Trophoblast cell (in vitro differentiated cells and primary cell): ENCODE data around the gene NUB1.

Experiments
- DNase-seq, 2 donors: peaks; one replicate each; pipeline ENCODE4 v3.0.0-alpha.2; 2016
- H2AFZ ChIP-seq: 2 replicates; pipeline ENCODE4 v1.6.1; 2013; ENCODE audit warnings: low read length, moderate library complexity, mild to moderate bottlenecking; ENCODE audit not compliant: insufficient read depth, poor library complexity
- H2AK5ac ChIP-seq: 2 replicates; pipeline ENCODE4 v1.6.1; 2013; ENCODE audit warnings: mild to moderate bottlenecking, low read length
- H2BK120ac ChIP-seq: 2 replicates; pipeline ENCODE4 v1.6.1; 2013; ENCODE audit warnings: low read length, mild to moderate bottlenecking, moderate library complexity; ENCODE audit not compliant: insufficient read depth, poor library complexity
- H2BK12ac ChIP-seq: 2 replicates; pipeline ENCODE4 v1.6.1; 2013; ENCODE audit warnings: mild to moderate bottlenecking, low read length, moderate library complexity
- H2BK5ac ChIP-seq: 2 replicates; pipeline ENCODE4 v1.6.1; 2013; ENCODE audit warnings: low read length, low read depth, moderate library complexity, mild to moderate bottlenecking; ENCODE audit not compliant: poor library complexity
- H3K14ac ChIP-seq: 2 replicates; pipeline ENCODE4 v1.6.1; 2013; ENCODE audit warnings: mild to moderate bottlenecking, low read length
- H3K18ac ChIP-seq: 2 replicates; pipeline ENCODE4 v1.6.1; 2013; ENCODE audit warnings: mild to moderate bottlenecking, low read length
- H3K23ac ChIP-seq: 2 replicates; pipeline ENCODE4 v1.6.1; 2013; ENCODE audit warnings: low read length
- H3K27ac ChIP-seq: 2 replicates; pipeline ENCODE4 v1.5.1; 2013; ENCODE audit warnings: low read depth, mild to moderate bottlenecking, inconsistent platforms, low read length, moderate library complexity
- H3K27me3 ChIP-seq: 2 replicates; pipeline ENCODE4 v1.6.1; 2013; ENCODE audit warnings: inconsistent platforms, mild to moderate bottlenecking, low read length, moderate library complexity; ENCODE audit not compliant: insufficient read depth
- H3K36me3 ChIP-seq, 2 experiments: 1 replicate in 1 of 2; 2 replicates in 1 of 2; pipeline ENCODE4 v1.6.1; 2013; ENCODE audit warnings: low read length in 2 of 2, mild to moderate bottlenecking in 2 of 2, moderate library complexity in 1 of 2; ENCODE audit not compliant: insufficient read depth in 2 of 2, control insufficient read depth in 1 of 2
- H3K4ac ChIP-seq: 2 replicates; pipeline ENCODE4 v1.6.1; 2013; ENCODE audit warnings: low read depth, mild to moderate bottlenecking, low read length, moderate library complexity
- H3K4me1 ChIP-seq, 2 experiments: 1 replicate in 1 of 2; 2 replicates in 1 of 2; pipeline ENCODE4 v1.6.1; 2013; ENCODE audit warnings: low read length in 2 of 2, mild to moderate bottlenecking in 2 of 2, moderate library complexity in 1 of 2; ENCODE audit not compliant: insufficient read depth in 2 of 2, control insufficient read depth in 1 of 2
- H3K4me2 ChIP-seq: 2 replicates; pipeline ENCODE4 v1.6.1; 2013; ENCODE audit warnings: inconsistent platforms, mild to moderate bottlenecking, low read length, moderate library complexity
- H3K4me3 ChIP-seq: 2 replicates; pipeline ENCODE4 v1.5.1; 2013; ENCODE audit warnings: mild to moderate bottlenecking, low read depth, low read length, inconsistent platforms
- H3K79me1 ChIP-seq: one replicate; pipeline ENCODE4 v1.6.1; 2013; ENCODE audit warnings: low read length
- H3K79me2 ChIP-seq: 2 replicates; pipeline ENCODE4 v1.6.1; 2013; ENCODE audit warnings: low read length, mild to moderate bottlenecking; ENCODE audit not compliant: control insufficient read depth, insufficient read depth, poor library complexity
- H3K9ac ChIP-seq: 2 replicates; pipeline ENCODE4 v1.6.1; 2013; ENCODE audit warnings: mild to moderate bottlenecking, low read length
- H3K9me3 ChIP-seq: 2 replicates; pipeline ENCODE4 v1.6.1; 2013; ENCODE audit warnings: low read depth, mild to moderate bottlenecking, control low read depth, inconsistent platforms, low read length; ENCODE audit not compliant: insufficient read depth
- H4K12ac ChIP-seq: 2 replicates; pipeline ENCODE4 v1.6.1; 2013; ENCODE audit warnings: low read depth, mild to moderate bottlenecking, low read length, moderate library complexity
- H4K8ac ChIP-seq: 2 replicates; pipeline ENCODE4 v1.6.1; 2013; ENCODE audit warnings: low read depth, mild to moderate bottlenecking, low read length, moderate library complexity
- H4K91ac ChIP-seq: one replicate; pipeline ENCODE4 v1.6.1; 2013; ENCODE audit warnings: low read depth, mild to moderate bottlenecking, low read length, moderate library complexity
- WGBS: extraction: QIAGEN DNeasy Blood & Tissue Kit; methylation state at CpG from one replicate; pipeline ENCODE4 v1.1.7; 2013; ENCODE audit warnings: missing lambda C conversion rate; ENCODE audit not compliant: insufficient read length, insufficient coverage; ENCODE audit errors: extremely low coverage; 5-methylcytosine and 5-hydroxymethylcytosine counted together

NUB1 gene

GRCh38 chr7:151392426-151392825 is 50.8 kb downstream of the NUB1 start:
- no peak overlapping the region for H2BK120ac ChIP-seq
- H4K91ac ChIP-seq: no peak overlapping the region
- no peak overlapping the region for H3K14ac ChIP-seq
- no peak overlapping the region for H3K4ac ChIP-seq
- no peak overlapping the region for H2AK5ac ChIP-seq
- H4K8ac ChIP-seq: no peak overlapping the region
- no peak overlapping the region for H3K23ac ChIP-seq
- no peak overlapping the region for H2AFZ ChIP-seq
- no peak overlapping the region for H2BK5ac ChIP-seq
- no peak overlapping the region for H2BK12ac ChIP-seq
- H3K79me2 ChIP-seq: no peaks in the 10 kb centered on the region
- peaks cover 6 to 9% of the 10 kb centered on the region in 2 experiments for H3K36me3 ChIP-seq
- no peaks in the 10 kb centered on the region for H3K79me1 ChIP-seq
- no peak overlapping the region for H4K12ac ChIP-seq
- H3K27ac ChIP-seq: no peak overlapping the region
- no CpG with 5 or more reads among the region's 13 CpGs for WGBS
- H3K4me1 ChIP-seq: peaks cover 0 to 3% of the 10 kb centered on the region in 2 experiments
- no peak overlapping the region for H3K4me3 ChIP-seq
- no peak for DNase-seq
- H3K9ac ChIP-seq: no peak overlapping the region
- no peak overlapping the region for H3K18ac ChIP-seq
- H3K4me2 ChIP-seq: no peak overlapping the region
- H3K27me3 ChIP-seq: no peaks in the 10 kb centered on the region
- H3K9me3 ChIP-seq: no peaks in the 10 kb centered on the region

- Histone ChIP-seq H3K4ac (no peak overlapping the region), H3K4me1 (peaks cover 0 to 3% of the 10 kb centered on the region in 2 experiments), H3K18ac (no peak overlapping the region), H4K91ac (no peak overlapping the region), H3K14ac (no peak overlapping the region), H3K79me1 (no peaks in the 10 kb centered on the region), H4K8ac (no peak overlapping the region), H2BK5ac (no peak overlapping the region), H3K23ac (no peak overlapping the region), H3K9me3 (no peaks in the 10 kb centered on the region), H2BK120ac (no peak overlapping the region), H3K79me2 (no peaks in the 10 kb centered on the region), H2AFZ (no peak overlapping the region), H2BK12ac (no peak overlapping the region), H3K4me3 (no peak overlapping the region), H3K27me3 (no peaks in the 10 kb centered on the region), H2AK5ac (no peak overlapping the region), H3K4me2 (no peak overlapping the region), H3K36me3 (peaks cover 6 to 9% of the 10 kb centered on the region in 2 experiments), H3K9ac (no peak overlapping the region), H3K27ac (no peak overlapping the region), H4K12ac (no peak overlapping the region)
- no CpG with 5 or more reads among the region's 31 CpGs for WGBS
- no peak for DNase-seq
Measured at GRCh38 chr7:151393031-151393977, 51.7 kb downstream of the NUB1 start.

GRCh38 chr7:151394076-151395035 is 52.7 kb downstream of the NUB1 start:
- H2BK120ac ChIP-seq: no peak overlapping the region
- DNase-seq: no peak
- no peak overlapping the region for H4K91ac ChIP-seq
- H3K79me2 ChIP-seq: no peaks in the 10 kb centered on the region
- WGBS: no CpG with 5 or more reads among the region's 35 CpGs
- H3K18ac ChIP-seq: no peak overlapping the region
- no peak overlapping the region for H3K14ac ChIP-seq
- no peak overlapping the region for H3K4me3 ChIP-seq
- no peak overlapping the region for H3K9ac ChIP-seq
- H2AK5ac ChIP-seq: no peak overlapping the region
- no peak overlapping the region for H2AFZ ChIP-seq
- H3K9me3 ChIP-seq: no peaks in the 10 kb centered on the region
- H3K4me1 ChIP-seq: peaks cover 0 to 3% of the 10 kb centered on the region in 2 experiments
- H3K23ac ChIP-seq: no peak overlapping the region
- H3K4ac ChIP-seq: no peak overlapping the region
- H4K8ac ChIP-seq: no peak overlapping the region
- no peak overlapping the region for H2BK5ac ChIP-seq
- H3K27ac ChIP-seq: no peak overlapping the region
- H2BK12ac ChIP-seq: no peak overlapping the region
- no peak overlapping the region for H3K4me2 ChIP-seq
- H4K12ac ChIP-seq: no peak overlapping the region
- no peaks in the 10 kb centered on the region for H3K27me3 ChIP-seq
- no peaks in the 10 kb centered on the region for H3K79me1 ChIP-seq
- peaks cover 1 to 5% of the 10 kb centered on the region in 2 experiments for H3K36me3 ChIP-seq

DNA sequence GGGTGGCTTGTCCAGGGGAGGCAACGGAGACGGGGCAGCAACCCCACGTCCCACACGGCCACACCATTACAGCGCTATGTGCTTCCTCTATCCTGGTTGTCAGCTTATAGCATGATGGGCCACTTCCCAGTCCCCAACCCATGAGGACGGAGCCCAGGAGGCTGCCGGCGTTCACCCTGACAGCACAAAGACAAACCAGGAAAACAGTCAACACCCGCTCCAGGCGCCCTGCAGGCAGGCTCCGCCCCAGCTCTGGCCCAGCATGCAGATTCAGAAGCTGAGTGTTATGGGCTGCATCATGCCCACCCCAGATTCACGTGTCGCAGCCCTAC is 53.4 kb downstream of the NUB1 start:
- H4K12ac ChIP-seq: no peak overlapping the region
- DNase-seq: no peak

More for the DNA sequence above, 53.4 kb downstream of the NUB1 start:
- Histone ChIP-seq H3K27me3 (no peaks in the 10 kb centered on the region), H3K79me2 (no peaks in the 10 kb centered on the region), H3K9me3 (no peaks in the 10 kb centered on the region), H3K4me2 (no peak overlapping the region), H4K8ac (no peak overlapping the region), H4K91ac (no peak overlapping the region), H3K27ac (no peak overlapping the region), H2BK120ac (no peak overlapping the region), H3K18ac (no peak overlapping the region), H2BK12ac (no peak overlapping the region), H3K4me1 (peaks cover 0 to 3% of the 10 kb centered on the region in 2 experiments), H3K23ac (no peak overlapping the region), H3K36me3 (peaks cover 1 to 5% of the 10 kb centered on the region in 2 experiments), H3K79me1 (no peaks in the 10 kb centered on the region), H3K4me3 (no peak overlapping the region), H2BK5ac (no peak overlapping the region), H3K14ac (no peak overlapping the region), H3K9ac (no peak overlapping the region), H2AFZ (no peak overlapping the region), H3K4ac (no peak overlapping the region), H2AK5ac (no peak overlapping the region)
- no CpG with 5 or more reads among the region's 13 CpGs for WGBS
